ENCODE data around the gene B4GALT3. TPM values are rescaled to one million over a fixed set of nuclear protein-coding genes. Genes with fewer than 3 reads are reported as not detected.

B4GALT3 gene
- total RNA-seq, 1 donor from 2014 or later, result 41.7 TPM

DNA sequence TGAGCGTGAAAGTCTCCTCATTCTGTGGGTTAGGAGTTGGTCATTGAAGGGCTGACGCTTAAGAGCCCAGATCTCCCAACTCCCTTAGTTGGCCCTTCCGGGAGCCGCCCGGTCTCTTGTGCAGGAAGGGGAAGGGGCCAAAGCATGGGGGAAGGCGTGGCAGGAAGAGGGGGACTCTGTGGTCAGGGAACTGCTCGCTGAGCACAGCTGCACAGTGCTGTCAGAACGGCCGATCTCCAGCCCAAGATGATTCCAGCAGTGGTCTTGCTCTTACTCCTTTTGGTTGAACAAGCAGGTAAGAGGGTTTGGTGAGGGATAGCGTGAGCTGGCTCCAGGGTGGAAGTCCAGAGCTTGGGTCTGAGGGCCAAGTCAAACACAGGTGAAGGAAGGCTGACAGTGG is 37.8 kb upstream of the B4GALT3 start, which contains the start of gene FCER1G:
TSS of gene FCER1G (plus strand) at position 220 of the 400 bp plus-strand sequence. CDS start at position 247, 27 bp downstream.
- CTCF ChIA-PET, result interaction anchor here (0.9 to 1.0 kb wide), 2 partner anchors 11 to 23 kb away, joined by 3 read pairs; partner anchors contain the start of gene TOMM40L
- no peak for DNase-seq
- TF ChIP-seq, protein P1, sequence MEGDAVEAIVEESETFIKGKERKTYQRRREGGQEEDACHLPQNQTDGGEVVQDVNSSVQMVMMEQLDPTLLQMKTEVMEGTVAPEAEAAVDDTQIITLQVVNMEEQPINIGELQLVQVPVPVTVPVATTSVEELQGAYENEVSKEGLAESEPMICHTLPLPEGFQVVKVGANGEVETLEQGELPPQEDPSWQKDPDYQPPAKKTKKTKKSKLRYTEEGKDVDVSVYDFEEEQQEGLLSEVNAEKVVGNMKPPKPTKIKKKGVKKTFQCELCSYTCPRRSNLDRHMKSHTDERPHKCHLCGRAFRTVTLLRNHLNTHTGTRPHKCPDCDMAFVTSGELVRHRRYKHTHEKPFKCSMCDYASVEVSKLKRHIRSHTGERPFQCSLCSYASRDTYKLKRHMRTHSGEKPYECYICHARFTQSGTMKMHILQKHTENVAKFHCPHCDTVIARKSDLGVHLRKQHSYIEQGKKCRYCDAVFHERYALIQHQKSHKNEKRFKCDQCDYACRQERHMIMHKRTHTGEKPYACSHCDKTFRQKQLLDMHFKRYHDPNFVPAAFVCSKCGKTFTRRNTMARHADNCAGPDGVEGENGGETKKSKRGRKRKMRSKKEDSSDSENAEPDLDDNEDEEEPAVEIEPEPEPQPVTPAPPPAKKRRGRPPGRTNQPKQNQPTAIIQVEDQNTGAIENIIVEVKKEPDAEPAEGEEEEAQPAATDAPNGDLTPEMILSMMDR (IDR thresholded peaks at IDR 0.05), result no peak
- Mint-ChIP-seq H3K27me3 (peaks cover 8% of the 10 kb centered on the region), H3K27ac (no peak within 1 kb of the TSS), H3K36me3 (ENCODE audit: low read depth) (peaks cover 50% of the 10 kb centered on the region), H3K4me1 (peaks cover 23% of the 10 kb centered on the region), H3K9me3 (no peaks in the 10 kb centered on the region), H3K4me3 (no peak within 1 kb of the TSS)
- intact Hi-C loops (cut with micrococcal nuclease), result no loop called here
- ATAC-seq (ENCODE audit: low read depth), result no peak
- POLR2A ChIA-PET, result no interaction called here

DNA sequence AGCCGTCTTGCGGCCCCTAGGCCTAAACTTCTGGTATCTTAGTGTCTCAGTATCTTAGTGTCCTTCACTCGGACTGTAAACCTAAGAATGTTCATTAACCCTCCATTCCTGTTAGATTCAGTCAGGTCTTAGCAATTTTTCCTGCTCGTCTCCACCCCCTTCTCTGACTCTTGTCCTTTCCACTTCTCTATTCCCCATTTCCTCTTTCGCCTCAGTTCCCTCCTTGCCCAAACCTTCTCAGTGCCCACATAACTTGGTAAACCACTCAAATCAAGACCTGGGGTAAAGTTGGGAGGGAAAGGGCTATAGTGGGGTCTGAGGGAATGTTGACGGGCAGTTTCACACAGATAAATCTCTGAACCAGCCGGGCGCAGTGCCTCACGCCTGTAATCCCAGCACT is 37.1 kb upstream of the B4GALT3 start:
- ATAC-seq (ENCODE audit: low read depth), result no peak
- ChIA-PET POLR2A (no interaction called here), CTCF (no interaction called here)
- Mint-ChIP-seq H3K4me3 (no peak overlapping the region), H3K36me3 (ENCODE audit: low read depth) (peaks cover 57% of the 10 kb centered on the region), H3K27ac (no peak overlapping the region), H3K4me1 (peaks cover 25% of the 10 kb centered on the region), H3K9me3 (no peaks in the 10 kb centered on the region), H3K27me3 (peaks cover 2% of the 10 kb centered on the region)
- TF ChIP-seq, protein P1 (IDR thresholded peaks at IDR 0.05), result no peak
- intact Hi-C loops (cut with micrococcal nuclease), result no loop called here
- no peak for DNase-seq

GRCh38 chr1:161209790-161210409 is 32.6 kb upstream of the B4GALT3 start:
- H3K27ac Mint-ChIP-seq, result no peak overlapping the region
- TF ChIP-seq, protein P1 (IDR thresholded peaks at IDR 0.05), result no peak
- H3K9me3 Mint-ChIP-seq, result no peaks in the 10 kb centered on the region
- H3K27me3 Mint-ChIP-seq, result no peaks in the 10 kb centered on the region
- H3K4me1 Mint-ChIP-seq, result peaks cover 9% of the 10 kb centered on the region
- DNase-seq, result peak; percentile 52
- CTCF ChIA-PET, result interaction anchor here (0.6 to 3.6 kb wide), 8 partner anchors 8 to 172 kb away, joined by 3 to 27 read pairs (median 6); partner anchors contain the start of genes APOA2, NDUFS2, PPOX and TOMM40L
- intact Hi-C loops (cut with micrococcal nuclease), result loop anchor here (1.0 kb wide), 4 partner anchors 15 to 172 kb away; no protein-coding TSS in a partner anchor
- peak; percentile 97 for ATAC-seq (ENCODE audit: low read depth)
- peaks cover 90% of the 10 kb centered on the region for H3K36me3 Mint-ChIP-seq (ENCODE audit: low read depth)
- no peak overlapping the region for H3K4me3 Mint-ChIP-seq
- POLR2A ChIA-PET, result interaction anchor here (1.1 to 2.0 kb wide), 3 partner anchors 8 to 96 kb away, joined by 3 to 5 read pairs (median 4); partner anchors contain the start of gene NDUFS2

DNA sequence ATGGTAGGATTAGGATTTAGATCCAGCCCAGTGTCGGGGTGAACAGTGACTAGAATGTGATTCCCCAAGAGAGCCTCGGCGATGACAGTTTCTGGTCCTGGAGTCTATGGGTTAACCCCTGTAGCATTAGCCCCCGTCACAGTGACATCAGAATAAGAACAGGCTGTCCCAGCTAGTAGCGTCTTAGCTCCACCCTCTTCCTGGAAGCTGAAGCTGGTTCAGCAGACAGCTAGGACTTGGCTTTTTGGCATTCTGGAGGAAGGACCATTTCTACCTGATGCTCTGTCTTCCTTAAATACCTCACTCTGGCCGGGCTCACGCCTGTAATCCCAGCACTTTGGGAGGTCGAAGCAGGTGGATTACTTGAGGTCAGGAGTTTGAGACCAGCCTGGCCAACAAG is 29.9 kb upstream of the B4GALT3 start:
- TF ChIP-seq, protein P1 (IDR thresholded peaks at IDR 0.05), result no peak
- intact Hi-C loops (cut with micrococcal nuclease), result no loop called here
- POLR2A ChIA-PET, result interaction anchor here (1.8 kb wide), 1 partner anchor 21 kb away, joined by 4 read pairs; no protein-coding TSS in a partner anchor
- CTCF ChIA-PET, result no interaction called here
- no peak for DNase-seq
- H3K36me3 Mint-ChIP-seq (ENCODE audit: low read depth), result peaks cover 82% of the 10 kb centered on the region
- peaks cover 30% of the 10 kb centered on the region for H3K4me1 Mint-ChIP-seq
- ATAC-seq (ENCODE audit: low read depth), result no peak
- no peaks in the 10 kb centered on the region for H3K27me3 Mint-ChIP-seq
- H3K9me3 Mint-ChIP-seq, result no peaks in the 10 kb centered on the region
- no peak overlapping the region for H3K4me3 Mint-ChIP-seq
- no peak overlapping the region for H3K27ac Mint-ChIP-seq

GRCh38 chr1:161206411-161207140 is 29.3 kb upstream of the B4GALT3 start:
- Mint-ChIP-seq H3K27me3 (no peaks in the 10 kb centered on the region), H3K36me3 (ENCODE audit: low read depth) (peaks cover 77% of the 10 kb centered on the region), H3K27ac (no peak overlapping the region), H3K9me3 (no peaks in the 10 kb centered on the region), H3K4me1 (peaks cover 36% of the 10 kb centered on the region), H3K4me3 (no peak overlapping the region)
- TF ChIP-seq, protein P1 (IDR thresholded peaks at IDR 0.05), result no peak
- ATAC-seq (ENCODE audit: low read depth) (no peak), DNase-seq (no peak)
- POLR2A ChIA-PET, result interaction anchor here (1.0 to 1.8 kb wide), 2 partner anchors 16 to 20 kb away, joined by 3 to 4 read pairs; partner anchors contain the start of gene APOA2
- intact Hi-C loops (cut with micrococcal nuclease), result no loop called here
- CTCF ChIA-PET, result interaction anchor here (1.2 kb wide), 1 partner anchor 25 kb away, joined by 5 read pairs; no protein-coding TSS in a partner anchor
